NCI-H345 treated with DMSO at 0.1 percent for 48 hours (cell line): Measurements from ENCODE around the gene LUZP2.

Experiments
- DNase-seq: peaks from one replicate; lab custom pipeline; 2025; ENCODE audit not compliant: unreplicated experiment; lab: John Stamatoyannopoulos, UW

Gene LUZP2

DNA sequence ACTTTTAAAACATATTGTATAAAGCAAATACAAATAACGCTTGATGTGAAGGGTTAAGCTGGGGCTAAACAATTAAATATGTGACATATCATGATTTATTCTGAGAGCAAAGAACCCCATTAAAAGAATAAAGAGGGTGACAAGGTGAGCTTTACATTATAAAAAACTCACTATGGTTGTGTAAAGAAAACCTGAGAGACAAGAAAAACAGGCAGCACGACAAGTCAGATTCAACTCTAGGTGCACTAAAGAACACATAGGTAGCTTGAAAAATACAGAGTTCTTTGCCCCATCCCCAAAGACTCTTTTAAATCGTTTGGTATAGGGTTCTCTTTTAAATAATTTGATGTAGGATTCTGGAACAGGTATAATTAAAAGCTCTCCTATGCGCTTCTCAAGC, 63.5 kb downstream of the LUZP2 start:
- DNase-seq: no peak

- DNase-seq: no peak
These were observed 70.5 kb downstream of the LUZP2 start for GRCh38 chr11:24567380-24567779.

DNA sequence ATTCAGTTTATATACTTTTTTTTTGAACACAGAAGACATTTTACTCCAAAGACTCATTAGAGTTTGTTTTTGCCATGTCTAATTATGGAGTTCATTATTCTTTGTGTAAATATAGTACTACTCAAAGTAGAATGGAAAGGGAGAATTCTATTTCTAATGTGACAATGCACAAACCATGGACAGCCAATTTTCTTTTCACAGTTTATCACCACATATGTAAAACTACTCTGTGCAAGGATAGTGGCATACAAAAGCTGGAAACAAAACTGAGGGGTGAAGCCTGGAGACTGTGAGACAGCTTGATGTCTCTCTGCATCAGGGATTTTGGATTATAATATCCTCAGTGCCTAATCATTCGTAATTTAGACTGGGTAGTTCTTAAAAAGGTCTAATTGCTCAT, 75.5 kb downstream of the LUZP2 start:
- no peak for DNase-seq

DNA sequence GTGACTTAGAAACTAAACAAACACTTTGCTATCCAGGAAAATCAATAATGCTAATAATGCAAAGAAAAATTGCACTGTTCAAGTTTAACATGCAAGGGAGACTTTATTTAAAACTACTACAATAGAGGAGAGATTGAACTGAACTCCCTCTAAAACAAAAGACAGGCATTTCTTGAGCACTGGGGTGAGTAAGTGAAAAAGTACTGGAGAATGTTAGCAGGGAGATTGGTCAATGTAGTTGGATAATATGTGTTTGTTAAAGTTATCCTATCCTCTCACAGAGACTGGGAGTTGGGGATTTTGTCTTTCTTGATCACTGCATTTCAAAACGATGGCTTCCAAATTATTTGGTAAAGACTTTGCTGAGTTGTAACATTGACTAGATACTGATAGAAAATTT, 77.6 kb downstream of the LUZP2 start:
- no peak for DNase-seq

DNA sequence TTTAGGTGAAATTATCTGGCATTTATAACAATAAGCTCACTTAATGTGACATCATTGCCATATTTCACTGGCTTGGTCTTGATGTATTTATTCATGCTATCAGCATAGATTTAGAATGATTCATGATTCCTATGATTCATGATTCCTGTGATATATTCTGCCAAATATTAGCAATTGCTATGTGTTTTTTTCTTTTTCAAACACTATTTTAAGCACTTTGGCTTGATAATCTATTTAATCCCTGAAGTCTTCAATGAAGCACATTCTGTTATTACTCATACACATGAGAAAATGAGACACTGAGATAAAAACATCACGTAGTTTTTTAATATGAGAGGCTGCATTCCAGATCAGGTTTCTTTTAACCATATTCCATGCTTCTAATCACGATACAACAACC, 78.5 kb downstream of the LUZP2 start:
- DNase-seq: no peak

- DNase-seq: no peak
These were observed 88.3 kb downstream of the LUZP2 start for GRCh38 chr11:24585192-24585591.

- no peak for DNase-seq
These were observed 90.8 kb downstream of the LUZP2 start for GRCh38 chr11:24587635-24588034.

GRCh38 chr11:24588081-24588480, 91.2 kb downstream of the LUZP2 start:
- no peak for DNase-seq

DNA sequence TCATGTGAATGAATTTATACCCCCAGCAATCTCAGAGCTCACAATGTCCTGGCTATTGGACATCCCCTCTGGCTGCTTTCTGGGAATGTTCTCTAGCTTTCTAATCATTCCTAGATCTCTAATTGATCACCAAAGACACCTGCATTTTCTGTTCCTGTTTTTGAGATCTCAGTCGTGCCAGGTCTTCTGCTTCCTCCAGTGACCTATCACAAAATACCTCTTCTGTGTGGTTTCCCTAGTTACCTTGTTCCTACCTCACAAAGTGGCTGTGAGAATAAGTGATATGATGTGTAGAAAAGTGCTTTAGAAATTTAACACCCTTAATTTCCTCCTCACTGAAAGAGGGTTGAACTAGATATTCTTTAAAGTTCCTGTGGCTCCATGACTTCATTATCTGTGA, 92.2 kb downstream of the LUZP2 start:
- no peak for DNase-seq

DNA sequence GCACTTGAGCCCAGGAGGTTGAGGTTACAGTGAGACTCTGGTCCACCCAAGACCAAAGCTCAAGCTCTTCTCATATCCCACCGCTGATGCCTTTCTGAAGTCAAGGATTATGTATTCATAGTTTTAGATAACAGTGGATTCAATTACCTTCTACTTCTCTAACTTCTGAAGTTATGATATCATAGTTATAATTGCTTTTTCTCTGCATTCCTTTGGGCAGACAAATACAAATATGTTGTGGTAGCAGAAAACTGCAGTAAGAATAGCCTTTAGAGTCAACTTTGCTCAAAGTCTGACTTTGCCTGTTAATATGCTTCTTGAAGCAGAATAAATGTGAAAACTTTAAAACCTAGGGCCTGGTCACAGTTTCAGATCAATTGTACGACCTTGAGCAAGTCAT, 94.4 kb downstream of the LUZP2 start:
- no peak for DNase-seq

GRCh38 chr11:24592360-24592759, 95.5 kb downstream of the LUZP2 start:
- no peak for DNase-seq

GRCh38 chr11:24593332-24593731, 96.5 kb downstream of the LUZP2 start:
- DNase-seq: no peak

DNA sequence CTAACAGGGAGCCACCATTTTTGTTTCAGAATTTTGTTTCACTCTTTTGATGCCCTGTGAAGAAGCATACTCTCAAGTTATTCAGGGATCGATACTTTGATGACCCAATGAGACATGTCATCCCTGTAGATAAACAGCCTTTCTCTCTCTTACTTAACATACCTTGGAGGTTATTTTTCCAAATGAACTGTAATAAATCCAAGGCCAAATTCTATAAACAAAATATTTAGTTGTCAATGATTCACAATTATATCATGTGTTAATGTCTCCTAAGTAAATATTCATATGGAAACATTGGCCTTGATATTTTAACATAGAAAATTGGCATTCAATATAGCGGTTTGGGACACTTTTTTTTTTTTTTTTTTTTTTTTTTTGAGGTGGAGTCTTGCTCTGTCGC, 97.5 kb downstream of the LUZP2 start:
- DNase-seq: no peak

- peak; percentile 25 for DNase-seq
These were observed 101.8 kb downstream of the LUZP2 start for GRCh38 chr11:24598641-24599040.

DNA sequence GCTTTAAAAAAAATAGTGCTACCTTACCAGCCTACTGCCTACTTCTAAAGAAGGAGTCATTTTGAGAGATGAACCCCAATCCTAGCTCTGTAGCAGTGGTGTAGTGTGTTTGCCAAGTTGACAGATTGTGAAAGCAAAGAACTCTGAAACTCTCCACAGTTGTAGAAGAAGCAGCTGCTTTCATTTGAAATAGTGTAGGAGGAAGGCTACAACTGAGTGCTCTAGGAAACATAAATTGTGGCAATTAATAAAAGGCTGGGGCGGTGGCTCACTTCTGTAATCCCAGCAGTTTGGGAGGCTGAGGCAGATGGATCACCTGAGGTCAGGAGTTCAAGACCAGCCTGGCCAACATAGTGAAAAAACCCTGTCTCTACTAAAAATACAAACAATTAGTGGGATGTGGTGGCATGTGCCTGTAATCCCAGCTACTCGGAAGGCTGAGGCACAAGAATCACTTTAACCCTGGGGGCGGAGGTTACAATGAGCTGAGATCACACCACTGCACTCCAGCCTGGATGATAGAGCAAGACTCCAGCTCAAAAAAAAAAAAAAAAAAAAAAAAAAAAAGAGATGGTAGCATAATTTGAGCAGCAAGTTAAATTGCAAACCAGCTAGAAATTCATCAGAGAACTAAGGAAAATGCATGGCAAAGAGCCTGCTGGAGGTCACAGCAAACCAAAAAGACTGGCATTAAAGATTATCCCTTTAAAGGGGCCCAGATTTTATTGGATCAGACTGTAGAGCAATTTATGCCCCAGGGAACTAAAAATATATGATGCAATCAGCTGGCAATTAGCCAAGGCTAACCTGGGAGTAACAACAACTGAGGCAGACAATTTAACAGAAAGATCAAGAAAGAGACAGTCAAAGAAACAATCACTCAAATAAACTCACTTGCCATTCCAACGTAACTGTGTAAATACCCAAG, 112.6 kb downstream of the LUZP2 start:
- no peak for DNase-seq

- DNase-seq: no peak
These were observed 118.8 kb downstream of the LUZP2 start for GRCh38 chr11:24615451-24616160.

GRCh38 chr11:24617856-24618255, 121.0 kb downstream of the LUZP2 start:
- no peak for DNase-seq

DNA sequence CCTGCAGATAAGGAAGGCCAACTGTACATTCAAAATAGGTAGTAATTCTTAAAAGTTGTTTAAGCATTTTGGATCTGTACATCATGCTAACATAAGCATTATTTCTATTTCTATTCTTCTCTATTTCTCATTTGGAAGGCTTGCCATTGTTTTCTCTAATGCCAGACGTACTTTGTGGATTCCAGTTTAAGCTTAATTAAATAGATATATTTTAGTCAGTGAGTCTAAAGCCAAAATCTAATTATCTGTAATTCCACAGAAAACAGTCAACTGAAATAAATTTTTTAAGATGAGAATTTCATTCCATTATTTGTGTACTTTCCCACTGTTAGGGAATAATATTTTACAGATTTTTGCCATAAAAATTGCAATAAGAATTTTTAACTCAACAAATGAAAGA, 123.0 kb downstream of the LUZP2 start:
- no peak for DNase-seq

GRCh38 chr11:24622262-24622661, 125.4 kb downstream of the LUZP2 start:
- no peak for DNase-seq

- DNase-seq: no peak
These were observed 126.3 kb downstream of the LUZP2 start for GRCh38 chr11:24623121-24623520.

GRCh38 chr11:24624432-24624831, 127.6 kb downstream of the LUZP2 start:
- no peak for DNase-seq

GRCh38 chr11:24625975-24626374, 129.1 kb downstream of the LUZP2 start:
- no peak for DNase-seq
